DMS 273 (cell line): ENCODE data around the gene PLEKHG5.
A peak's percentile ranks its signal among the peaks of the same experiment; 100 is the strongest.
"Not testable (repeated sequence)": the region's sequence is repeated elsewhere in the genome, so short reads cannot be mapped to it uniquely, and the experiment has no call there.

ENCODE experiments used
- DNase-seq: peaks from one replicate; lab custom pipeline; 2025; ENCODE audit not compliant: unreplicated experiment; lab: John Stamatoyannopoulos, UW

The PLEKHG5 gene

DNA sequence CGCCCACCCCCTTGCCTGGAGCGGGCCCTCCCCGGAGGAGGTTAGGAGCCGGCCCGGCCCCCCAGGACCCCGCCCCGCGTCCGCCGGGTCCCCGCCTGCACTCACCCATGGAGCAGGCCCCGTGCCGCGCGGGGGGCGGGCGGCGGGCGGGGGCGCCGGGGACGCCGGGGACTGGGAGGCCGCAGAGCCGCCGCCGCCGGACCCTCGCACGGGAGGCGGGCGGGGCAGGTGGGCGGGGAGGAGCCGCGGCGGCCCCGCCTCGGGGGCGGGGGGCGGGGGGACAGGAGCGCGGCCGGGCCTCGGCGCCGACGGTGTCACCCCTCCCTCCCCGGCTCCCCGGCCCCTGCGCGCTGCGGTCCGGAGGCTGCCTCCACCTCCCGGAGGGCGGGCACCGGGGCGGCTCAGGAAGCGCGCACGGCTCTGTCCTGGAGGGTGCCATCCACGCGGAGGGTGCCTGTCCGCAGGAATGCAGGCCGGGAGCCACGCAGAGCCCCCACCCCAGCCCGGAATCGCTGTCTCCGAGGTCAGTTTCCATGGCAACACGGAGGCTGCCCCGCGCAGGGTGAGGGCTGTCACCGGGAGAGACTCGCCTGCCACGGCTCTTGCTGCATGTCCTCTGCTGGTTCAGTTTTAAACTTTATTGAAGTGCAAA is 5.9 kb upstream of the PLEKHG5 start:
- peak; percentile 85 for DNase-seq

DNA sequence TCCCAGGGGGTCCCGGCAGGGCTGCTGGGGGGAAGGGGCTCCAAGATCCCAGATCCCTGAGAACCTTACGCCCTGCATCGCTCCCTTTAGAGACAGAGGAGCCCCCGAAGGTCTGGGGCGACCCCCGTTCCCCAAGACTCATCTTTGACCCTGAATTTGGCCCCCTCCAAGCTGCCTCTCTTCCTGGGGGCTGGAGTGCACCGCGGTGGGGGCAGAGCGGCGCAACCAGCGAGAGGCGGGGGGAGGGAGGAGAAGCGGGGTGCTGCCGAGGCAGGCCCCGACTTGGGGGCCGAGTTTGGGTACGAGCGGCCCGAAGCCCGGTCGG is 5.4 kb upstream of the PLEKHG5 start:
- DNase-seq, result no peak

DNA sequence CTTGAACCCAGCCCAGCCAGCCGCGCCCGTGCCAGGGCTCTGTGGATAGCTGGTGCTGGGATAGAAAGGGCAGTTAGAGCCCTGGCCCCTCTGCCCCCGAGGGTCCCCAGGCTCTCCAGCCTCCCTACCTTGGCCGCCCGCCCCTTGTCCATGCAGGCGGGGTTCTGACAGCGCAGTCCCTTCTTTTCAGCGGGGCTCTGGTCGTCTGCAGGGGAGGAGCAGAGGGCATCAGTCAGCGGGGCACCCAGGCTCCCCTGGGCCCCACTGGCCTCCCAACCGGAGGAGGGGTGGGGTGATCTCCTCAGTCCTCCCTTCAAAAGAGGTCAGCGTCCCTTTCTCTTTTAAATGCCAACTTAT is 4.9 kb upstream of the PLEKHG5 start:
- DNase-seq, result no peak

DNA sequence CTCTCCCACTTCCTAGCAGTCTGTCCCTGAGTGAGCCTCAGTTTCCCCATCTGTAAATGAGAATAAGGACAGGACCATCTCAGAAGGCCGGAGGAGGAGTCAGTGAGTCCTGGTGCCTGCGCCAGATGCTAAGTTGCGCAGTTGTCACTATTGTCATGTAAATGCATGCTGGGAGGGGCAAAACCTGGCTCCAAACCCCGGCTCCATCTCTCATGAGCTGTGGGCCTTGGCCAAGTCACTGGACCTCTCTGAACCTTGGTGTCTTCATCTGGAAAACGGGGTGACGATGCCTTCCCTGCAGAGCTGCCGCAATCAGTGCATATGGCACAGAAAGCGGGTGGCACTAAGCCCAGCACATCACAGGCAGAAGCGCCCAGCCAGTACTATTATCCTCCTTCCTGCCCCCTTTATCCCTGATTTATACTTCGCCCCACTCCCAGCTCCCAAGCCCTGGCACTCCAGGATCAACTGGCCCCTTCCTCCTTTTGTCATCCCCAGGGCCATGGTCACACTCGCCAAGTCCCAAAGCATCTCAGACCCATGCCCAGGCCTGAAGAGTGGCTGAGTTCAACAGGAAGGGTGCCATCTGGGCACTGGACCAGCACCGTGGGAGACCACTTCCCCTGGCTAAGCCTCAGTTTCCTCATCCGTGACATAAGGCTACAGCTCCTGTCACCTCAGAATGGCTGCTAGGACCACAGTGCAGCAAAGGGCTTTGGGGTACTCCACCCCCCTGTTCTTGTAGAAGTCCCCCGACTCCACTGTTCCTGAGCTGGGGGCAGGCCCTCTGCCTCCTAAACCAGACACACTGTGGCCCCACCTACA is 4.3 kb upstream of the PLEKHG5 start:
- no peak for DNase-seq

DNA sequence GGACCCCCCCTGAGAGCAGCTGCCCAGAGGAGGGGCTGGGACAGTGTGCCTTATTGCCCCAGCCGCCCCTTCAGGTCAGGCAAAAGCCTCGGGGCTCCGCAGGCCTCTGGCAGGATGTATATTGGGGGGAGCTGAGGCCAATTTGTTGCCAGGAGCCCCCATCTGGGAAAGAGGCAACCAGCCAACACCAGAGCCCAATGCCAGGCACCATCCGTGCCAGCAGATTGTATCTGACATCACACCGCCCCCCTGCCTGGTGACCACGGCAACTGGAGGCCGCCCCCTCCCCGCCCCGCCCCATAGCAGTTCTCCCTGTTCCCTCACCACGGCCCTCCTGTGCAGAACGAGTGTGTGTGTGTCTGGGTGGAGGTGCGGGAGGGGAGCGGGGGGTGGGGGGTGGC is 3.6 kb upstream of the PLEKHG5 start:
- DNase-seq, result peak; percentile 93

DNA sequence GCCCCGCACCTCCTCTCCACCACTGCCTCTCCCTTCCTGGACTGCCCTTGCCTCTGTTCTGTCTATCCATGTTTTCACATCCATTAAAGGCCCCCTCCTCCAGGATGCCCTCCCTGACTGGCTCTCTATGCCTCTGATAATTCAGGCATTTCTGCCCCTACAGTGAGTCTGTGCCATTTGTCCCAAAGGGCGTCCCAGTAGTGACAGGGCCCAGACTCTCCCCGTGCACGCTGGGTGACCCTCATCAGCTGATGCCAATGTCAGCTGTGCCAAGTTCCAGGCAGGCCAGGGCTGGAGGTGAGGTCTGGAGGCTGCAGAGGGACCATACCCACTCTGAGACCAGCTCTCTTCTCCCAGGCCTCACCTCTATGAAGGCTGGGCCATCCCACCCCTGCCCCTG is 3.2 kb upstream of the PLEKHG5 start:
- no peak for DNase-seq

DNA sequence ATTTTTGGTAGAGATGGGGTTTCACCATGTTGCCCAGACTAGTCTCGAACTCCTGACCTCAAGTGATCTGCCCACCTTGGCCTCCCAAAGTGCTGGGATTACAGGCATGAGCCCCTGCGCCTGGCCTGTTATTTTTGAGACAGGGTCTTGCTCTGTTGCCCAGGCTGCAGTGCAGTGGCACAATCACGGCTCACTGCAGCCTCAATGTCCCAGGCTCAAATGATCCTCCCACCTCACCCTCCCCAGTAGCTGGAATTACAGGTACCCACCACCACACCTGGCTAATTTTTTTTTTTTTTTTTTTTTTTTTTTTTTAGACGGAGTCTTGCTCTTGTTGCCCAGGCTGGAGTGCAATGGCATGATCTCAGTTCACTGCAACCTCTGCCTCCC is 2.4 kb upstream of the PLEKHG5 start:
- not testable (repeated sequence) for DNase-seq

DNA sequence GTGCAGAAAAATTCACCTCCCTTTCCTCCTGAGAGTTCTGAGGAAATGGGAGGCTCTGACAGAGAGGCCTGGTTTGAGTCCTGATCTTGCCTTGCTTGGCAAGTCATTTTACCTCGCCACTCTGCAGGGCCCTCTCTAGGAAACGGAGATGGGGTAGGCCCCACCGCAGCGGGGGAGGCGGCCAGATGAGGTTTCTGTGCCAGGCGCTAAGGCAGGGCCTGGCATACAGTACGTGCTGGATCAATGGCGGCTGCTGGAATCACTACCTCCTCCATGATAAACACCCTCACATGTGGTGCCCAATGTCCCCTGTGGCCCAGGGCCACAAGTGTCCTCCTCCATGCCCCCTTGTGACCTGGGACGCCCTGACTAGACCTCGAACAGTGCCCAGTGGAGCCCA is 499 bp upstream of the PLEKHG5 start:
- DNase-seq, result peak; percentile 46

DNA sequence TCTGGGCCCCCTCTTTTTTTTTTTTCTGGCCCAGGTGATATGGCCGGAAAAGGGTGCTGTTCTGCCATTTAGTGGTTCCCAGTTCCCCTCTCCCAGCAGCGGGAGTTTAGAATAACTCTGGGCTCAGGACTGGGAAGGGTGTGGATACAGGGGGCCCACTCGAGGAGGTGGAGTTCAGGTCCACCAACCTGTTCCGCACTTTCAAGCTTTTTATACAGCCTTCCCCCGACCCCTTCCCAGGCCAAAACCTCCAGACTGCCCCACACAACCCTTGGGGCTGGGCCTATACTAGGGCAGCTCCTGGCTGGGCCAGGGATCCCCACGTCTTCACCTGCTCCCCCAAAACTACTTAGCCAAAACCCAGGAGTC is 402 bp downstream of the PLEKHG5 start:
- DNase-seq, result no peak

DNA sequence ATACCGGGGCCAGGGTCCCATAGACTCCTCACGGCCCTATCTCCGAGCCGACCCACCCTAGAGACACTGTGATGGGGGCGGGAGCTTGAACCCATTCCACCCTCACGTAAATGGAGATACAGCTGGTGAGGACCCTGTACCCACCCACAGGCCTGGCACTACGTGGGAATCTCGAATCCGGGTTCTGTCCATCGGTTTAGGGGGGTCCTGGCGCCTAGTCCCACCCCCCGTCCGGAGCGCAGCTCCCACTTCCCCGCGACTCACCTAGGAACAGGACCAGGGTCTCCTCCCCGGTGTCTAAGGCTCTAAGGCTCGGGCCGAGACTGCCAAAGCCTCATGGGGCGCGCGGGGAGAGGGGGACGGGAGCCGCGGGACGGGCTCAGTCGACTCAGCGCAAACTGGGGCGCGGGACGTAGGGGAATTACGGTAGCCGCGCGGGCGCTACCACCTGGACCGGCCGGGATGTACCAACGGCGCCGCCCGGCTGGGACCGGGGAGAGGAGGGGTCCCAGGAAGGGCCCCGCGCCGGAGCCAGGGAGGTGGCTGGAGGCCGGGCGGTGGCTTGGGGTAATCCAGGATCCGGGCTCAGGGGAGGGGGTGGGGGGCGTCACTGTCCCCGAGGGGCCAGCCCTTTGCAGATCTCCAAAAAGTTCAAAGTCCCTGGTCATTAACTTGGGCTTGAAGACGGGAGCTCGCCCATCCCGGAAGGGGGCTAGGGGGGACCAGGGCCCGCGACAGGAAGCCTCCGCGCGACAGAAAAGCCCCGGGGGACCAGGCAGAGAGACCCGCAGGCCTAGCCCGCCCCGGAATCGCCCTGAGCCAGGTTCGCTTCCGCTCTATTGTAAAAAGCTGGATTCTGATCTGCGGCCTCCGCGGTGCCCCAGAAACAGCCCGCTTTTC is 1.0 kb downstream of the PLEKHG5 start:
- peak; percentile 94 for DNase-seq

DNA sequence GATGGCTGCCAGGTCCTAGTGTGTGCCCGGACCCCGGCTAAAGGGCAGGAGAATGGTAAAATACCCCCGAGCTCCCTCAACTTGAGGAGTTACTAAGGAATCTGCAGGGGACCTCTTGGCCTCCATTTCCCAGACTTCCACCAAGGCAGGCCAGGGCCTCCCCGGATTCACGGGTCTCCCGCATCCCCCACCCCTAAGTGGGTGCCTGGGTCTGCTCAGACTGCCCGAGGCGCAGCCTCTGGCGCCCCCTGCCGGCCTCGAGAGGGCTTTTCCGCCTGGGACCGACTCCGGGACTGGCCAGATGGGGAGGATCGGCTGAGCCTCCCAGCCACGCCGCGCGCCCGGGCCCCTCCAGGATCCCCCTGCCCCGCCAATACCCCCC is 1.7 kb downstream of the PLEKHG5 start:
- DNase-seq, result peak; percentile 92

DNA sequence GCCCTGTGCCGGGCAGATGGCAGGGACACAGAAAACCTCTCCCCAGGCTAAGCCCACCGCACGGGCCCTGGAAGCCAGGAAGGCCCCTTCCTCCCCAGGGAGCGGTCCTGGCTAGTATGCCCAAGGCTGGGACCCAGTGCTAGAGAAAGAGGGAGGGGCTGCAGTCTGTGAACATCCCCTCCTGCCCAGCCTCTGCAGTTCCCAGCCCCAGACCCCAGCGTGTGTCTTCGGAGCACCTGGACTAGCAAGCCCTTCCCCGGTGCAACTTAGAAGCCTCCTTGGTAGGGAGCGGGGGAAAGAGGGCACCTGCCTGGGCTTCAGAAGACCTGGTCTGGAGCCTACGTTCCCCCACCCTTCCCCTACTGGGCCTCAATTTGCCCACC is 2.1 kb downstream of the PLEKHG5 start:
- no peak for DNase-seq

DNA sequence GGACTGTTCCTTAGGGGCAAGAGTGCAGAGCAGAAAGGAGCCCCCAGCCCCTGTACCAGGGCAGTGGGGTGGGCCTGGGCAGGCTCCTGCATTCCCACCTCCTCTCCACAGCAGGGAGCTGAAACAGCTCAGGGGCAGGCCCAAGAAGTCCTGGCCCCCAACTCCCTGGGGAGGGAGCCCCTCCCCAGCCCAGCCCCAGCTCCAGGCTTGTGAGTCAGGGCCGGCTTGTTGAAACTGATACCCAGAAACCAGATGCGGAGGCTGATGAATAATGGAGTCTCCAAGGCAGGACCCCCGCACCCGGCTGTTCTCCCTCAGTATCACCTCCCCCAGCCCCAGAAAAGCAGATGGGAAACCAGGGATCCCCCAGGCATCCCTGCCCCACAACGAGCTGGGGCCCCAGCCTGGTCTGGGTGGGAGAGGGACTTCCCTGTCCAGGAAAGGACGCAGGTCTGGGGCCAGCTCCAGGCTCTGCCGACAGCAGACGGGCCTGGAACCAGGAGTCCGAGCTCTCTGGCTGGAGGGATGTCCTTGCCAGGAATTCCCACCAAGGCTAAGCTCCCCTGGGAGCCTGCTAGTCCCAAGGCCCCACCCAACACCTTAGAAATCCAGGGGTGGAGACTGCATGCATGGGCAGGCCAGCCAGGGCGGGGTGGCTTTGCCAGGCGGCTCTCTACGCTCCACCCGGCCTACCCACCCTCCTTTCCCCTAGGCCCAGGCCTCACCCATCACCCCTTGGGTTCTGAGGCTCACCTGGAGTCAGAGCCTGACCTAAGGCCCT is 2.7 kb downstream of the PLEKHG5 start:
- DNase-seq, result peak; percentile 53

DNA sequence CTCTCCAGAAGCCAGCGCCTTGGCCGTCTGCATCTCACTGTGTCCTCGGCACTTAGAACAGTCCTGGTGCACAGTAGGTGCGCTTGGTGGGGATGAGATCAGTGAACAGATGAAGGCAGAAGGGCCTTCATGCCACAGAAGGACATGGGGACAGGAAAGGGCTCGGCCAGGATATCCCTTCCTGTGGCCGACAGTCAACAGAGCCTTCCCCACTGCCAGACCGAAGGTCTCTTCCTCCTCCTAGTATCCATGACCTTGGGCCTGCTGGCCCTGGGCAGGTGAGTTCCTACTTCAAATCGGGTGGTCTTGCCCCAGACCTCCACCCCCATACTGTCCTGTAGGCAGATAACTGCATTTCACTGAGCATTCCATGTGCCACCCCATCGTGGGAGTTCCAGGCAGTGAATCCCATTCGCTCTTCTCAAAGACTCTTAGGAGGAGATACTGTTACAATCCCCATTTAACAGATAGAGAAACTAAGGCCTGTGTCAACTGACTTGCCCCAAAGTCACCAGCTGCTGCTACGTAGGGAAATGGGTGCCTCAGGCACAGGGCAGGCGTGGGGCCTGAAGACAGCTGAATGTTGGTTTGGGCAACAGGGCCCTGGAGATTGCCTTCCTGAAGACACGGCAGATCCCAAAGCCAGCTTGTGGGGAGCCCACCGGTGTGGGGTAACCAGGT is 3.5 kb downstream of the PLEKHG5 start:
- no peak for DNase-seq

DNA sequence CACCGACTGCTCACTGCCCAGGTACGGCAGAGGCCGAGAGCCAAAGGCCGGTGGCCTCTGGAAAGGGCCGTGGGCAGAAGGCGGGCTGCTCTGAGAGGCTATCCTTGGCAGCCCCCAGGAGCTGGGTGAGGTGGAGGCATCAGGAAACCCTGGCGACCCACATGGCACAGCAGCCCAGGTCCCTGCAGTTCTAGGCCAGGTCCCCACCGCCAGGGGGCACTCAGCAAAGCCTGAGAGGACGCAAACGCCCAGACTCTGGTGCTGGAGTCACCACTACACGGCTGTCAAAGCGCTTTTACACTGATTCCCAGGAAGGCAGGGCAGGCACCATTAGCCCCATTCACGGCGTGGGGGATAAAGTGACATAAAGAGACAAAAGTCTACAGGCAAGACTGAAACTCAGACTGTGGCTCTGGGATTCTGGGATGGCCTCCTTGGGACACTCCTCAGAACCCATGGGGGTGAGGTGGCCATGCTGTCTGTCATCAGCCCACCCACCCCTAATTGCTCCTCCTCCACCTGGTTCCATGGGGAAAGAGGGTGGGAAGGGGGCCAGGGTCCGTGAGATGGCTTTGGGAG is 4.9 kb downstream of the PLEKHG5 start:
- peak; percentile 96 for DNase-seq

DNA sequence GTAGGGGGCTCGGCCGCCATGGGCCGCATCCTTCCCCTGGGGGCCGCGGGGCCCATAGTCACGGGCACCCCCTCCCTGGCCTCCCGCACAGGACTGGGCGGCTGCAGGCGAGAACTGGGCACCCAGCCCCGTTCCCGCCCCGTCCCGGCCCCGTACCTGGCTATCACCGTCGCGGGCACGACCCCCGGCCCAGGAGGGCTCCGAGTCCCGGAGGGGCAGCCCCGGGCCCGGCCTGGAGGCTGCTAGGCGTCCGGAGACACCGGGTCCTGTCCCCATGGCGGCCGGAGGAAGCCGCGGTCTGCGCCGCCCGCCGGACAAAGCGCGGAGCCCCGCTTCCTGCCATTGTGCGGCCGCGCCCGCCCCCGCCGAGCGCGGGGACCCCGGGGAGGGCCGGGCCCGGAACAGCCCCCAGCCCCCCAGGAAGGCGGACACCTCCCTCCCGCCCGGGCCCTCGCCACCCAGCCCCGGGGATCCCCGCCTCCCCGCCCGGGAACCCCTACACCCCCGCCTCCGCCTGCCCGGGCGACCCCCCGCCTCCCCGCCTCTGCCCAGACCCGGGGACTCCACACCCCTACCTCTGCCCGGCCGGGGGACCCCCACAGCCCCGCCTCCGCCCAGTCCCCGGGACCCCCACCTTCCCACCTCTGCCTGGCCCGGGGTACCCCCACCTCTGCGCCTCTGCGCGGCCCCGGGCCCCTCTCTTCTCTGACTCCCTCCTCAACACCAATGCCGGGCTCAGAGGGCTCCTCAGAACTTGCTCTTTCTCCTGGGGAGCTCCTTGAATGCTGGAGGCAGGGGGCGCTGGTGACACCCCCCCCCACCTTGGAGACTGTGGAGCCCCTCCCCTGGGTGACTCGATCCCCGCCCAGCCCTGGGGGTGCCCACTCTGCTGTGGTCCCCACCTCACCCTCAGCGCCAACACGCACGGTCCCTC is 6.0 kb downstream of the PLEKHG5 start:
- DNase-seq, result no peak

DNA sequence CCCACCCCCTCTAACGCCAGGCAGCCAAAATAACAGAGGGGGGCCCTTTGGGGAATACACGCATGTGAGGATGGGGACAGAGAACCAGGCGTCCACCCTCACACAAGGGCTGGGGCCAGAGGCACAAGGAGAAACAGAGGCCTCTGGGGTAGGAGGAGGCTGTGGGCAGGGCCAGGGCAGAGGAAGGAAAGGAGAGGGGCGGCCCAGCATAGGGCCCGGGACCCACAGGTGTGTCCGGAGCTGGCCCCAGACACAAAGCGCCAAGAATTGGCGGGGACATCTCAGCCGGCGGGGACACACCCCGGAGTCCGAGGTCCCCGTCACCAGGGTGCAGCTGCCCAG is 6.7 kb downstream of the PLEKHG5 start:
- no peak for DNase-seq

DNA sequence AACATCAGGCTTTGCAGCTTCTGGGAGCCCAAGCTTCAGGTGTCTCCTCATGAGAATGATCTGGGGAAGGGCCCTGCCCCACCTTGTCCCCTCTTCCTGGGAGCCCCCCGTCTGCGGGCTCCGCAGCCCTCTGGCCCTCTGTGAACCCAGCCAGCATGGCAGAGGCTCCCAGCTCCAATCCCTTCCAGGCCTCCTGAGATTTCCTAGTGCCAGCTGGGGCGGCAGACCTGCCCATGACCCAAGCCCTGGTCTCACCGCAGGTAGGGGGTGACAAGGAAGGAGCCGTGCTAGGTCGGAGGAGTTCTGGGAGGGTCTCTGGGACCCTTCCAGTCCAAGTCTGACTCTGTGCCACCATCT is 7.7 kb downstream of the PLEKHG5 start:
- DNase-seq, result no peak

DNA sequence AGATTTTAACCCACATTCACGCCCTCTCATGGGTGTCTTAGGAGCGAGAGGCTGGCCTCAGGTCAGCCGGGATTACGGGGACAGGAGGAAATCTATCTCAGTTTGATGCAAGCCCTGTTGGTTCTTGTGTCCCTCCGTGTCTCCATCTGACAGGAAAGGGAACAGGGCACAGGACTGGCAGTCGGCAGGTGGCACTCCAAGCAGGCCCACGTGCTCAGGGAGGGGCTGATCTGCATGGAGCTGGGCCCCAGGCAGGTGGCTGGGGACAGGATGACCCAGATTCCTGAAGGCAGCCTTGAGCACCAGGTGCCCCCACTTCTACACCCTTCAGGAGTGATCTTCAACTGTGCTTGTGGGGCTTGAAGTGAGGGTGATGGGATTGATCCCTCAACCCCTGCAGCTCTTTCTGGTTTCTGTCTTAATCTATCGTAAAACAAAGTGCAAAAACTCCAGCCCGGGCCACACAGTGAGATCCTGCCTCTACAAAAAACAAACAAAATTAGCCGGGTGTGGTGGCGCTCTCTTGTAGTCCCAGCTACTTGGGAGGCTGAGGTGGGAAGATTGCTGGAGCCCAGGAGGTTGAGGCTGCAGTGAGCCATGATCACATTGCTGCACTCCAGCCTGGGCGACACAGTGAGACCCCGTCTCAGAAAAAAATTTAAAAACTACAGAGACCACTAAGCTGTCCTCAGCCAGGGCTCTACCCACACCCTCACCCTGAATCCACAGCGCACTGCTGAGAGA is 8.3 kb downstream of the PLEKHG5 start:
- DNase-seq, result peak; percentile 39
